Motor neuron (in vitro differentiated cells): Measurements from ENCODE around the gene NSUN2. TPM values are rescaled to one million over a fixed set of nuclear protein-coding genes. Genes with fewer than 3 reads are reported as not detected.

Source experiments
- ATAC-seq, 8 experiments: fragments of 200-7000 bp; cut with Tn5 transposase; replicated peaks in 6 of 8; 2 replicates each; pipeline ENCODE4 v1.8.0; 2021; ENCODE audit warnings: mild to moderate bottlenecking in 8 of 8, moderate library complexity in 8 of 8
- H3K27ac ChIP-seq, 2 donors: fragments of 250-450 bp; sonication (Bioruptor Pico); 2 replicates each; pipeline ENCODE4 v1.9.0; 2021; ENCODE audit warnings: antibody characterized with exemption in 2 of 2, mild to moderate bottlenecking in 2 of 2, moderate library complexity in 1 of 2
- H3K4me1 ChIP-seq, 2 donors: fragments of 250-450 bp; sonication (Bioruptor Pico); replicated peaks in 1 of 2; 2 replicates each; pipeline ENCODE4 v1.6.1; 2021; ENCODE audit warnings: antibody characterized with exemption in 2 of 2, mild to moderate bottlenecking in 2 of 2, moderate library complexity in 1 of 2
- H3K4me3 ChIP-seq, 5 donors: fragments of 250-450 bp; sonication (Bioruptor Pico); 2 replicates each; pipeline ENCODE4 v1.9.0; 2021; ENCODE audit warnings: antibody characterized with exemption in 5 of 5, mild to moderate bottlenecking in 5 of 5, moderate library complexity in 4 of 5
- WGBS, 10 experiments: fragments of 450-650 bp; shearing (Covaris generic); methylation state at CpG; one replicate each; pipeline ENCODE4 v1.0.0; 2022; 5-methylcytosine and 5-hydroxymethylcytosine counted together
- in situ Hi-C, 9 experiments: fragments of 400-800 bp; cut with MboI; loops; one replicate each; pipeline ENCODE4 v1.15.0; 2021; ENCODE audit warnings: low sequenced_read_pairs in 9 of 9, low pct_unique_long_range_greater_than_20kb in 2 of 9; ENCODE audit not compliant: unreplicated experiment in 9 of 9
- total RNA-seq, 8 experiments: library from RNA; unstranded; fragments of 300-600 nt; gene quantifications; 2 replicates each; pipeline versions ENCODE4 v1.2.3 to v1.2.4, GENCODE V29; 2022

NSUN2 gene
- total RNA-seq, 8 experiments from 2014 or later: 20.6 to 86.7 (median 35.2) TPM

GRCh38 chr5:6637590-6637989, 4.7 kb upstream of the NSUN2 start:
- no peak for ATAC-seq
- H3K4me3 ChIP-seq: no peak overlapping the region
- peaks cover 6% of the 10 kb centered on the region in 2 donors for H3K4me1 ChIP-seq
- no peak overlapping the region for H3K27ac ChIP-seq
- in situ Hi-C loops: loop anchor here in 3 of 9 experiments (10.0 to 25.0 kb wide), 2 partner anchors 100 to 107 kb away; no protein-coding TSS in a partner anchor
- WGBS, 10 experiments: 74 to 100% (median 89%) methylated on average over 1 to 5 of the region's 6 CpGs; no CpG with 5 or more reads in 1 of the 10 experiments

GRCh38 chr5:6637022-6637421, 4.2 kb upstream of the NSUN2 start:
- ATAC-seq: no peak
- 71 to 90% (median 82%) methylated on average over 1 to 10 of the region's 10 CpGs; no CpG with 5 or more reads in 6 of the 10 experiments for WGBS, 10 experiments
- in situ Hi-C loops: loop anchor here in 3 of 9 experiments (10.0 to 25.0 kb wide), 2 partner anchors 100 to 108 kb away; no protein-coding TSS in a partner anchor
- H3K4me3 ChIP-seq: no peak overlapping the region
- H3K4me1 ChIP-seq: peaks cover 6 to 7% of the 10 kb centered on the region in 2 donors
- H3K27ac ChIP-seq: no peak overlapping the region

- no peak for ATAC-seq
- H3K4me1 ChIP-seq: peaks cover 6 to 14% of the 10 kb centered on the region in 2 donors
- WGBS, 10 experiments: 51 to 100% (median 65%) methylated on average over 1 to 4 of the region's 5 CpGs; no CpG with 5 or more reads in 3 of the 10 experiments
These were observed 3.4 kb upstream of the NSUN2 start for GRCh38 chr5:6636293-6636692.

GRCh38 chr5:6634788-6635430, 2.1 kb upstream of the NSUN2 start:
- no peak for ATAC-seq
- 53 to 75% (median 63%) methylated on average over 3 to 5 of the region's 5 CpGs; no CpG with 5 or more reads in 2 of the 10 experiments for WGBS, 10 experiments
- Histone ChIP-seq H3K27ac (no peak overlapping the region), H3K4me1 (peaks cover 6 to 14% of the 10 kb centered on the region in 2 donors), H3K4me3 (peak overlapping the region in 3 of 5 donors; percentile 50 to 75 (median 63))
- in situ Hi-C loops: loop anchor here in 3 of 9 experiments (10.0 to 25.0 kb wide), 2 partner anchors 102 to 110 kb away; no protein-coding TSS in a partner anchor

More at GRCh38 chr5:6636293-6636692, 3.4 kb upstream of the NSUN2 start:
- no peak overlapping the region for H3K4me3 ChIP-seq
- in situ Hi-C loops: loop anchor here in 3 of 9 experiments (10.0 to 25.0 kb wide), 2 partner anchors 101 to 109 kb away; no protein-coding TSS in a partner anchor
- H3K27ac ChIP-seq: no peak overlapping the region

GRCh38 chr5:6634306-6634705, 1.5 kb upstream of the NSUN2 start:
- in situ Hi-C loops: loop anchor here in 3 of 9 experiments (10.0 to 25.0 kb wide), 2 partner anchors 103 to 110 kb away; no protein-coding TSS in a partner anchor
- ATAC-seq: no peak
- Histone ChIP-seq H3K4me1 (peaks cover 6 to 14% of the 10 kb centered on the region in 2 donors), H3K4me3 (peak overlapping the region; percentile 50 to 86 (median 70)), H3K27ac (no peak overlapping the region)
- WGBS, 10 experiments: 0 to 20% (median 0%) methylated on average over 1 to 5 of the region's 6 CpGs; no CpG with 5 or more reads in 4 of the 10 experiments

GRCh38 chr5:6633469-6634245, 813 bp upstream of the NSUN2 start:
- peaks cover 6 to 14% of the 10 kb centered on the region in 2 donors for H3K4me1 ChIP-seq
- in situ Hi-C loops: loop anchor here in 3 of 9 experiments (10.0 to 25.0 kb wide), 2 partner anchors 104 to 111 kb away; no protein-coding TSS in a partner anchor
- whole genome bisulfite sequencing, 10 experiments: 0 to 2% (median 0%) methylated on average over 2 to 12 of the region's 75 CpGs; no CpG with 5 or more reads in 6 of the 10 experiments
- peak; percentile 33 to 74 (median 71) for ATAC-seq
- H3K27ac ChIP-seq: peak overlapping the region; percentile 99 to 100
- peak overlapping the region; percentile 50 to 86 (median 70) for H3K4me3 ChIP-seq

GRCh38 chr5:6632324-6632887, 438 bp downstream of the NSUN2 start:
- ATAC-seq: peak in 5 of 8 experiments; percentile 3 to 50 (median 31)
- peak overlapping the region; percentile 99 to 100 for H3K27ac ChIP-seq
- WGBS, 10 experiments: 0 to 5% (median 1%) methylated on average over 3 to 19 of the region's 33 CpGs; no CpG with 5 or more reads in 3 of the 10 experiments
- in situ Hi-C loops: loop anchor here in 3 of 9 experiments (10.0 to 25.0 kb wide), 2 partner anchors 105 to 112 kb away; no protein-coding TSS in a partner anchor
- H3K4me1 ChIP-seq: peaks cover 6 to 14% of the 10 kb centered on the region in 2 donors
- H3K4me3 ChIP-seq: peak overlapping the region; percentile 50 to 86 (median 70)

GRCh38 chr5:6631441-6631840, 1.4 kb downstream of the NSUN2 start:
- no peak for ATAC-seq
- Histone ChIP-seq H3K4me3 (peak overlapping the region in 3 of 5 donors; percentile 50 to 75 (median 63)), H3K27ac (no peak overlapping the region), H3K4me1 (peaks cover 6 to 14% of the 10 kb centered on the region in 2 donors)
- in situ Hi-C loops: loop anchor here in 3 of 9 experiments (10.0 to 25.0 kb wide), 2 partner anchors 106 to 113 kb away; no protein-coding TSS in a partner anchor
- WGBS, 10 experiments: 81 to 100% (median 96%) methylated on average over 3 to 4 of the region's 4 CpGs; no CpG with 5 or more reads in 1 of the 10 experiments

- in situ Hi-C loops: loop anchor here in 2 of 9 experiments (25.0 kb wide), 1 partner anchor 111 kb away; no protein-coding TSS in a partner anchor
- ATAC-seq: peak in 2 of 8 experiments; percentile 37 to 74
- no peak overlapping the region for H3K4me3 ChIP-seq
- H3K27ac ChIP-seq: no peak overlapping the region
- H3K4me1 ChIP-seq: peaks cover 0 to 2% of the 10 kb centered on the region in 2 donors
- 83 to 100% (median 98%) methylated on average over 1 to 10 of the region's 10 CpGs; no CpG with 5 or more reads in 4 of the 10 experiments for WGBS, 10 experiments
These were observed 6.3 kb downstream of the NSUN2 start for GRCh38 chr5:6626508-6626907.

- in situ Hi-C loops: loop anchor here in 1 of 9 experiments (25.0 kb wide), 1 partner anchor 1137 kb away; no protein-coding TSS in a partner anchor
- 70 to 100% (median 85%) methylated on average over 1 to 3 of the region's 3 CpGs; no CpG with 5 or more reads in 4 of the 10 experiments for WGBS, 10 experiments
These were observed 8.9 kb downstream of the NSUN2 start for GRCh38 chr5:6623941-6624340.

GRCh38 chr5:6623228-6623627, 9.6 kb downstream of the NSUN2 start:
- 77 to 100% (median 95%) methylated on average over 1 to 4 of the region's 4 CpGs for WGBS, 10 experiments

More at GRCh38 chr5:6623941-6624340, 8.9 kb downstream of the NSUN2 start:
- Histone ChIP-seq H3K4me3 (no peak overlapping the region), H3K27ac (no peak overlapping the region), H3K4me1 (no peaks in the 10 kb centered on the region)
- no peak for ATAC-seq

GRCh38 chr5:6616632-6617031, 16.2 kb downstream of the NSUN2 start:
- H3K27ac ChIP-seq: no peak overlapping the region
- no peaks in the 10 kb centered on the region for H3K4me1 ChIP-seq
- WGBS, 10 experiments: 80 to 100% (median 100%) methylated on average over 1 to 5 of the region's 6 CpGs; no CpG with 5 or more reads in 2 of the 10 experiments
- no peak overlapping the region for H3K4me3 ChIP-seq
- ATAC-seq: no peak
- in situ Hi-C loops: loop anchor here in 1 of 9 experiments (25.0 kb wide), 1 partner anchor 1129 kb away; no protein-coding TSS in a partner anchor

More at GRCh38 chr5:6623228-6623627, 9.6 kb downstream of the NSUN2 start:
- no peaks in the 10 kb centered on the region for H3K4me1 ChIP-seq
- in situ Hi-C loops: loop anchor here in 1 of 9 experiments (25.0 kb wide), 1 partner anchor 1136 kb away; no protein-coding TSS in a partner anchor
- no peak overlapping the region for H3K27ac ChIP-seq
- ATAC-seq: no peak
- no peak overlapping the region for H3K4me3 ChIP-seq
